Astrocyte (in vitro differentiated cells and primary cell): ENCODE measurements around the gene EMC8. TPM values are rescaled to one million over a fixed set of nuclear protein-coding genes. Genes with fewer than 3 reads are reported as not detected.

ENCODE experiments used
- DNase-seq: peaks from one replicate; pipeline ENCODE4 v3.0.0-alpha.2; 2010; ENCODE audit warnings: low read depth
- FAIRE-seq: peaks from 2 replicates; lab custom pipeline; 2011; peaks lifted over from hg19 to GRCh38; lab: Jason Lieb, UNC
- H2AFZ ChIP-seq: 2 replicates; pipeline ENCODE4 v1.6.0; 2012; ENCODE audit warnings: low read depth, low read length, inconsistent platforms
- H3K27ac ChIP-seq: 2 replicates; pipeline ENCODE4 v1.5.1; 2011; ENCODE audit warnings: low read depth, low read length, inconsistent platforms
- H3K27me3 ChIP-seq: 2 replicates; pipeline ENCODE4 v1.6.0; 2011; ENCODE audit warnings: low read length, inconsistent platforms; ENCODE audit not compliant: insufficient read depth
- H3K36me3 ChIP-seq: 2 replicates; pipeline ENCODE4 v1.5.1; 2011; ENCODE audit warnings: low read length, inconsistent platforms; ENCODE audit not compliant: insufficient read depth
- H3K4me1 ChIP-seq: 2 replicates; pipeline ENCODE4 v1.5.1; 2011; ENCODE audit warnings: low read length, inconsistent platforms; ENCODE audit not compliant: insufficient read depth
- H3K4me2 ChIP-seq: 2 replicates; pipeline ENCODE4 v1.6.0; 2012; ENCODE audit warnings: low read length, inconsistent platforms
- H3K4me3 ChIP-seq: 2 replicates; pipeline ENCODE4 v1.5.1; 2011; ENCODE audit warnings: low read depth, mild to moderate bottlenecking, low read length, inconsistent platforms; ENCODE audit not compliant: insufficient read depth
- H3K79me2 ChIP-seq: 2 replicates; pipeline ENCODE4 v1.6.0; 2012; ENCODE audit warnings: mild to moderate bottlenecking, low read length, inconsistent platforms; ENCODE audit not compliant: insufficient read depth
- H3K9ac ChIP-seq: 2 replicates; pipeline ENCODE4 v1.6.0; 2012; ENCODE audit warnings: mild to moderate bottlenecking, low read length, inconsistent platforms
- H3K9me3 ChIP-seq: 2 replicates; pipeline ENCODE4 v1.5.1; 2012; ENCODE audit warnings: low read depth, mild to moderate bottlenecking, low read length, inconsistent platforms; ENCODE audit not compliant: insufficient read depth
- H4K20me1 ChIP-seq: 2 replicates; pipeline ENCODE4 v1.6.0; 2012; ENCODE audit warnings: low read length, inconsistent platforms; ENCODE audit not compliant: insufficient read depth
- H3K27ac Mint-ChIP-seq: one replicate; pipeline ENCODE4 v1.8.0; 2021; ENCODE audit warnings: mild to moderate bottlenecking, mixed read lengths; ENCODE audit not compliant: unreplicated experiment
- H3K27me3 Mint-ChIP-seq: one replicate; pipeline ENCODE4 v1.8.0; 2021; ENCODE audit warnings: low read depth, mixed read lengths; ENCODE audit not compliant: unreplicated experiment
- H3K36me3 Mint-ChIP-seq: one replicate; pipeline ENCODE4 v1.8.0; 2021; ENCODE audit warnings: low read depth, mixed read lengths; ENCODE audit not compliant: unreplicated experiment
- H3K4me1 Mint-ChIP-seq: one replicate; pipeline ENCODE4 v1.8.0; 2021; ENCODE audit warnings: low read depth, mixed read lengths; ENCODE audit not compliant: unreplicated experiment
- H3K4me3 Mint-ChIP-seq: one replicate; pipeline ENCODE4 v1.8.0; 2021; ENCODE audit warnings: mild to moderate bottlenecking, moderate library complexity, mixed read lengths; ENCODE audit not compliant: unreplicated experiment
- H3K9me3 Mint-ChIP-seq: one replicate; pipeline ENCODE4 v1.8.0; 2021; ENCODE audit warnings: mild to moderate bottlenecking, mixed read lengths; ENCODE audit not compliant: unreplicated experiment
- EZH2 ChIP-seq: IDR thresholded peaks from 2 replicates; pipeline ENCODE4 v1.6.1; 2012; ENCODE audit warnings: mild to moderate bottlenecking, low read length, inconsistent platforms; ENCODE audit not compliant: insufficient read depth
- total RNA-seq: library from RNA; stranded (reverse); gene quantifications from 2 replicates; pipeline ENCODE4 v1.2.1, GENCODE V29; 2021
- TF ChIP-seq, protein P1 (sequence below): IDR thresholded peaks from 2 replicates; pipeline ENCODE4 v1.5.1; 2011; ENCODE audit warnings: low read depth, mild to moderate bottlenecking, inconsistent platforms, low read length, moderate library complexity; ENCODE audit not compliant: insufficient read depth

EMC8 gene
- total RNA-seq, 1 donor from 2014 or later = 42.7 TPM

DNA sequence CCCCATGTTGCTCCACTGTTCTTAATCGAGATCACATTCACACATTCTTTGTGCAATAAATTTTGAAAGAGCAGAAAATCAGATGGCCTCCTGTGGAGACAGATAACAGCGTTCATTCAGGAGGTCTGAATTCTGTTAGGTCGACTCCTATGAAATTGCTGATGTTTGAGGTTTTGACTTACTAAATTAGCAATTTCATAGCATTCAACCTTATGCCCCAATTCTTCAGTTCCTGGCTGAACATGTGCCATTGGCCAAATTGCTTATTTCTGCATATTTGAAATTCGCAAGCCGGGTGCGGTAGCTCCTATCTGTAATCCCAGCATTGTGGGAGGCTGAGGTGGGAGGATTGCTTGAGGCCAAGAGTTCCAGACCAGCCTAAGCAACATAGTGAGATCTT, 26.3 kb downstream of the EMC8 start:
- no peak for FAIRE-seq
- no peak overlapping the region for H3K4me2 ChIP-seq
- no peak overlapping the region for H3K4me3 Mint-ChIP-seq

DNA sequence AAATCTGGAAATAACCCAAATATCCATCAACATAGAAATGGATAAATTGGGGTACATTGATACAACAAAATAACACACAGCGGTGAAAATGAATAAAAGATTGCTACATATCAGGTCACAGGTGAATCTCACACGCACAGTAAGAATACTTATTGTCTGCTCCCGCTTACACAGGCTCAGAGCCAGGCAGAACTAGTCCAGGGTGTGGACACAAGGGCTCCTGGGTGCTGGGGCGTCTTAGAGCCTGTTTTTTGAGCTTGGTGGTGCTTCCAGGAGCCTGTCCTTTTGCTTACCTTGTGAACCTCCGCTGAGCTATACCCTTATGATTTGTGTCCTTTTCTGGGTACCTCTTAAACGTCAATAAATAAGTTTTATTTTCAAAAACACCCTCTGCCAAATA, 28.6 kb downstream of the EMC8 start:
- Mint-ChIP-seq H3K4me1 (peaks cover 8% of the 10 kb centered on the region), H3K27ac (no peak overlapping the region), H3K36me3 (peaks cover 7% of the 10 kb centered on the region), H3K9me3 (no peaks in the 10 kb centered on the region), H3K27me3 (no peaks in the 10 kb centered on the region), H3K4me3 (no peak overlapping the region)
- no peaks in the 10 kb centered on the region for H3K27me3 ChIP-seq
- H3K36me3 ChIP-seq = peaks cover 4% of the 10 kb centered on the region
- no peak for TF ChIP-seq EZH2
- TF ChIP-seq, protein P1, sequence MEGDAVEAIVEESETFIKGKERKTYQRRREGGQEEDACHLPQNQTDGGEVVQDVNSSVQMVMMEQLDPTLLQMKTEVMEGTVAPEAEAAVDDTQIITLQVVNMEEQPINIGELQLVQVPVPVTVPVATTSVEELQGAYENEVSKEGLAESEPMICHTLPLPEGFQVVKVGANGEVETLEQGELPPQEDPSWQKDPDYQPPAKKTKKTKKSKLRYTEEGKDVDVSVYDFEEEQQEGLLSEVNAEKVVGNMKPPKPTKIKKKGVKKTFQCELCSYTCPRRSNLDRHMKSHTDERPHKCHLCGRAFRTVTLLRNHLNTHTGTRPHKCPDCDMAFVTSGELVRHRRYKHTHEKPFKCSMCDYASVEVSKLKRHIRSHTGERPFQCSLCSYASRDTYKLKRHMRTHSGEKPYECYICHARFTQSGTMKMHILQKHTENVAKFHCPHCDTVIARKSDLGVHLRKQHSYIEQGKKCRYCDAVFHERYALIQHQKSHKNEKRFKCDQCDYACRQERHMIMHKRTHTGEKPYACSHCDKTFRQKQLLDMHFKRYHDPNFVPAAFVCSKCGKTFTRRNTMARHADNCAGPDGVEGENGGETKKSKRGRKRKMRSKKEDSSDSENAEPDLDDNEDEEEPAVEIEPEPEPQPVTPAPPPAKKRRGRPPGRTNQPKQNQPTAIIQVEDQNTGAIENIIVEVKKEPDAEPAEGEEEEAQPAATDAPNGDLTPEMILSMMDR = no peak
- H3K79me2 ChIP-seq = no peaks in the 10 kb centered on the region
- H3K27ac ChIP-seq = no peak overlapping the region
- H2AFZ ChIP-seq = no peak overlapping the region
- no peak overlapping the region for H3K4me2 ChIP-seq
- H3K9me3 ChIP-seq = no peaks in the 10 kb centered on the region
- H4K20me1 ChIP-seq = no peaks in the 10 kb centered on the region
- DNase-seq (no peak), FAIRE-seq (no peak)
- H3K4me1 ChIP-seq = peaks cover 10% of the 10 kb centered on the region
- no peak overlapping the region for H3K9ac ChIP-seq
- H3K4me3 ChIP-seq = no peak overlapping the region

More for the DNA sequence above, 26.3 kb downstream of the EMC8 start:
- Histone ChIP-seq H3K27me3 (no peaks in the 10 kb centered on the region), H4K20me1 (peaks cover 8% of the 10 kb centered on the region), H3K4me3 (no peak overlapping the region), H3K27ac (no peak overlapping the region), H3K4me1 (peaks cover 8% of the 10 kb centered on the region), H3K36me3 (peaks cover 7% of the 10 kb centered on the region), H2AFZ (no peak overlapping the region), H3K9me3 (no peaks in the 10 kb centered on the region), H3K79me2 (no peaks in the 10 kb centered on the region), H3K9ac (no peak overlapping the region)
- peaks cover 7% of the 10 kb centered on the region for H3K36me3 Mint-ChIP-seq
- TF ChIP-seq EZH2 = no peak
- TF ChIP-seq, protein P1 = no peak
- no peaks in the 10 kb centered on the region for H3K27me3 Mint-ChIP-seq
- peaks cover 6% of the 10 kb centered on the region for H3K4me1 Mint-ChIP-seq
- DNase-seq = no peak
- no peaks in the 10 kb centered on the region for H3K9me3 Mint-ChIP-seq
- no peak overlapping the region for H3K27ac Mint-ChIP-seq

DNA sequence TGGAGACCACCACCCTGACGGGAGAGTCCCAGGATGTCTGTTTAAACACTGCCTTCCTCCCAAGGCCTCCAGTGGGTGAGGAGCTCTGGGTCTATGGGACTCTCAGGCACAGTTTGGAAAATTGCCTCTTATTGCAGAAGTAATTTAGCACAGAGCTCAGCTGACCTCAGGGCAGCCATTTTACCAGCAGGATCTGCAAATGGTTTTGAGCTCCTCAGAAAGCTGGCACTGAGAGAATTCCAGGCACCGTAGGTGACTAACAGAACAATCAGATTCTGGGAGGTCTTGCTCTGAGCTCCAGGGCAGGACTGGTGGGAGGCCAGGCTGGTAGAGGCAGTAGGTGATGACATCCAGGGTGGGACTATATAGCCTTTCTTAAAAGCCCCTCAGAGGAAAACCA, 31.1 kb downstream of the EMC8 start:
- Histone ChIP-seq H3K79me2 (no peaks in the 10 kb centered on the region), H3K4me2 (peak overlapping the region; percentile 55), H3K27me3 (no peaks in the 10 kb centered on the region), H3K36me3 (no peaks in the 10 kb centered on the region), H3K4me1 (peaks cover 10% of the 10 kb centered on the region), H3K9ac (no peak overlapping the region), H3K9me3 (no peaks in the 10 kb centered on the region), H2AFZ (no peak overlapping the region), H4K20me1 (no peaks in the 10 kb centered on the region), H3K4me3 (no peak overlapping the region), H3K27ac (no peak overlapping the region)
- Mint-ChIP-seq H3K27ac (peak overlapping the region; percentile 68), H3K9me3 (no peaks in the 10 kb centered on the region), H3K4me1 (peaks cover 11% of the 10 kb centered on the region), H3K4me3 (no peak overlapping the region), H3K36me3 (peaks cover 10% of the 10 kb centered on the region), H3K27me3 (peaks cover 4% of the 10 kb centered on the region)
- FAIRE-seq = no peak
- DNase-seq = no peak
- TF ChIP-seq EZH2 = no peak
- TF ChIP-seq, protein P1 = no peak
